DOHH2 (cell line): ENCODE data around the gene KLK3.

Experiments used
- H3F3A ChIP-seq: fragments of 200-600 bp; sonication (generic), shearing (Covaris generic); 2 replicates; pipeline ENCODE4 v1.6.0; 2016; ENCODE audit warnings: antibody characterized with exemption, mild to moderate bottlenecking; ENCODE audit not compliant: control insufficient read depth, insufficient read depth
- H3K27ac ChIP-seq: fragments of 200-600 bp; sonication (generic); 2 replicates; pipeline ENCODE4 v1.5.1; 2014; ENCODE audit warnings: low read depth, mild to moderate bottlenecking, low read length, moderate library complexity
- H3K27me3 ChIP-seq: fragments of 200-600 bp; sonication (generic); 2 replicates; pipeline ENCODE4 v1.6.1; 2014; ENCODE audit warnings: mild to moderate bottlenecking, low read length, mixed read lengths; ENCODE audit not compliant: control insufficient read depth
- H3K36me3 ChIP-seq: fragments of 200-600 bp; sonication (generic); 2 replicates; pipeline ENCODE4 v1.6.1; 2014; ENCODE audit warnings: mild to moderate bottlenecking, low read length, moderate library complexity, mixed read lengths; ENCODE audit not compliant: control insufficient read depth
- H3K4me1 ChIP-seq: fragments of 200-600 bp; sonication (generic); 2 replicates; pipeline ENCODE4 v1.6.1; 2014; ENCODE audit warnings: mild to moderate bottlenecking, low read length, mixed read lengths; ENCODE audit not compliant: control insufficient read depth
- H3K4me2 ChIP-seq: fragments of 200-600 bp; sonication (generic); 2 replicates; pipeline ENCODE4 v1.6.0; 2014; ENCODE audit warnings: mild to moderate bottlenecking, low read length, moderate library complexity
- H3K4me3 ChIP-seq: fragments of 200-600 bp; sonication (generic); 2 replicates; pipeline ENCODE4 v1.5.1; 2014; ENCODE audit warnings: mild to moderate bottlenecking, low read length, mixed read lengths
- H3K79me2 ChIP-seq: fragments of 200-600 bp; sonication (generic); 2 replicates; pipeline ENCODE4 v1.6.1; 2014; ENCODE audit warnings: mild to moderate bottlenecking, low read length, mixed read lengths; ENCODE audit not compliant: control insufficient read depth
- H3K9me2 ChIP-seq: fragments of 200-600 bp; sonication (generic); replicated peaks from 2 replicates; pipeline ENCODE4 v1.6.1; 2014; ENCODE audit warnings: mild to moderate bottlenecking, low read length, mixed read lengths; ENCODE audit not compliant: control insufficient read depth
- H3K9me3 ChIP-seq: fragments of 200-600 bp; sonication (generic); 2 replicates; pipeline ENCODE4 v1.6.1; 2014; ENCODE audit warnings: antibody characterized with exemption, low read length, mixed read lengths; ENCODE audit not compliant: control insufficient read depth, insufficient read depth
- H4K20me1 ChIP-seq: fragments of 200-600 bp; sonication (generic); 2 replicates; pipeline ENCODE4 v1.6.0; 2014; ENCODE audit warnings: low read depth, mild to moderate bottlenecking, antibody characterized with exemption, low read length, moderate library complexity; ENCODE audit not compliant: control insufficient read depth, insufficient read depth
- EZH2phosphoT487 ChIP-seq: fragments of 200-600 bp; sonication (generic); IDR thresholded peaks from 2 replicates; pipeline ENCODE4 v1.6.1; 2017; ENCODE audit warnings: borderline replicate concordance, mild to moderate bottlenecking, antibody characterized with exemption, low read length, moderate library complexity, mixed read lengths
- TF ChIP-seq, protein P1 (sequence below): fragments of 200-600 bp; sonication (generic); IDR thresholded peaks from one replicate; pipeline ENCODE4 v1.5.1; 2014; ENCODE audit warnings: antibody characterized with exemption, mild to moderate bottlenecking, low read depth, low read length; ENCODE audit not compliant: poor library complexity, severe bottlenecking

Gene KLK3

DNA sequence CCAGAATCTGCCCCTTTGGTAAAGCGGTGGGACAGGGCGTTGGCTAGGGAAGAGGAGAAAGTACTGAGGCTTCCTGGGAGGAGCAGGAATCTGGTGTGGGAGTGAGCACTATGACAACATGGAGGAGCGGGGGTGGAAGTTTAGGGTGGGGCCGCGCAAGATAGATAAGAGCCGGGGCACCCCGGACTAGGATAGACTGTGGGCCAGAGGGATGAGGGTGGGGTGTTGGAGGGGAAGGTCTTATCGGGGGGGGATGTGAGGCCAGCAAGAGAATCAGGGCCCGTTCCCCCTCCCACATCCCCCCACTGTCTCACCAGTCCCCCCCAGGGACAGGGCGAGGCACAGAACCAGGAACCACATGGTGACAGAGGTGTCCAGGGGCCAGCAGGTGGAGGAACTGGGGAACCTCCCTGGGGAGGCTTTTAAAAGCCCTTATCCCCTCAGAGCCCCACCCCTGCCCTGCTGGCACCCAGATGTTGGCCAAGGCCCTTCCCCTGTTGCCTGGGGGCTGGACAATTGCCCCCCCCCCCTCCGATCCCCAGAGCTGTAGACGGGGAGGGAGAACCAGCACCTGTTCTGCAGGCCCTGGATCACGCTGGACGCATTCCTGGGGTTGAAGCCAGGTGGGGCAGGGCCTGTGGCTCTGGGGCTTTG lies 31.2 kb upstream of the KLK3 start, which contains the start of gene KLK1:
TSS of gene KLK1 (minus strand) at position 399 of the 654 bp plus-strand sequence. CDS start at position 360, 39 bp downstream.
- TF ChIP-seq, protein P1, sequence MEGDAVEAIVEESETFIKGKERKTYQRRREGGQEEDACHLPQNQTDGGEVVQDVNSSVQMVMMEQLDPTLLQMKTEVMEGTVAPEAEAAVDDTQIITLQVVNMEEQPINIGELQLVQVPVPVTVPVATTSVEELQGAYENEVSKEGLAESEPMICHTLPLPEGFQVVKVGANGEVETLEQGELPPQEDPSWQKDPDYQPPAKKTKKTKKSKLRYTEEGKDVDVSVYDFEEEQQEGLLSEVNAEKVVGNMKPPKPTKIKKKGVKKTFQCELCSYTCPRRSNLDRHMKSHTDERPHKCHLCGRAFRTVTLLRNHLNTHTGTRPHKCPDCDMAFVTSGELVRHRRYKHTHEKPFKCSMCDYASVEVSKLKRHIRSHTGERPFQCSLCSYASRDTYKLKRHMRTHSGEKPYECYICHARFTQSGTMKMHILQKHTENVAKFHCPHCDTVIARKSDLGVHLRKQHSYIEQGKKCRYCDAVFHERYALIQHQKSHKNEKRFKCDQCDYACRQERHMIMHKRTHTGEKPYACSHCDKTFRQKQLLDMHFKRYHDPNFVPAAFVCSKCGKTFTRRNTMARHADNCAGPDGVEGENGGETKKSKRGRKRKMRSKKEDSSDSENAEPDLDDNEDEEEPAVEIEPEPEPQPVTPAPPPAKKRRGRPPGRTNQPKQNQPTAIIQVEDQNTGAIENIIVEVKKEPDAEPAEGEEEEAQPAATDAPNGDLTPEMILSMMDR, result no peak
- no peak for TF ChIP-seq EZH2phosphoT487
- H3K4me3 ChIP-seq, result no peak within 1 kb of the TSS
- peaks cover 4% of the 10 kb centered on the region; the same call in 1 of the 2 replicates for H3F3A ChIP-seq
- peaks cover 35% of the 10 kb centered on the region for H3K4me1 ChIP-seq
- no peaks in the 10 kb centered on the region for H3K36me3 ChIP-seq
- H3K9me3 ChIP-seq, result no peaks in the 10 kb centered on the region
- H3K4me2 ChIP-seq, result no peak within 1 kb of the TSS
- no peak within 1 kb of the TSS for H3K27ac ChIP-seq
- peaks cover 18% of the 10 kb centered on the region for H3K27me3 ChIP-seq
- H3K79me2 ChIP-seq, result no peaks in the 10 kb centered on the region
- H3K9me2 ChIP-seq, result no peaks in the 10 kb centered on the region
- no peaks in the 10 kb centered on the region for H4K20me1 ChIP-seq

DNA sequence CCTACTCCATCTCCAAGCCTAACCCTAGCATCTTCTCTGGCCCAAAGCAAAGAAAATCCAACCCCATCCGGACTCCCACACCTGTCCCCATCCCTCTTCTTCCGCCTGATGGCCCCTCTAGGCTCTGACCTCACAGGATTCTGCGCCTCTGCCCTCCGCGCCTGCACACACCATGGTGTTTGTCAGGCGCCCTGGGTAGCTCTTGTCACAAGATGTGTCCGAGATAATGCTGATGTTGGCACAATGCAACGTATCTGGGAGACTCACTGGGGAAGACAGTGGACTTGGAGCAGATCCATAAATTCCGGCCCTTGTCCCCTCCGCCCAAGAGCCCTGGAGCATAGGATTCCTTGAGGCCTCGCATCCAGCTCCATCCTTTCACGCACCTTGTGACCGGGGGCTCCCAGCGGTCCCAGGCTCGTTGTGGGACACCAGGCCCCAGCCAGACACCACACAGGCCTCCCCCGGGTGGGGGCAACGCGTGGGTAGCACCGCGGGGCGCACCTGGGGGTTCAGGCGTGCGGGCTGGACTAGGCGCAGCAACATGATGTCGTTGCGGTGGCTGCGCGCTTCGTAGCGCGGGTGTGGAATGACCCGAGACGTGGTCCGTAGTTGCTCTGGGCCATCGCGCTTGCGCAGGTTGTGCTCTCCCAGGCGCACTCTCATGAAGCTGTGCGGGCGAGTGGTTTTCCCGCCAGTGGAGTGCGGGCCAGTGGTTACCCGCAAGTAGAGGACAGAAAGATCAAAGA lies 28.0 kb upstream of the KLK3 start:
- H3K4me2 ChIP-seq, result no peak overlapping the region
- no peaks in the 10 kb centered on the region for H3K9me3 ChIP-seq
- peaks cover 5% of the 10 kb centered on the region for H3K4me1 ChIP-seq
- H4K20me1 ChIP-seq, result no peaks in the 10 kb centered on the region
- H3K79me2 ChIP-seq, result no peaks in the 10 kb centered on the region
- no peaks in the 10 kb centered on the region for H3K36me3 ChIP-seq
- H3K27ac ChIP-seq, result no peak overlapping the region
- H3K9me2 ChIP-seq, result no peaks in the 10 kb centered on the region
- H3F3A ChIP-seq, result no peaks in the 10 kb centered on the region
- TF ChIP-seq, protein P1, result no peak
- no peak for TF ChIP-seq EZH2phosphoT487
- peaks cover 16% of the 10 kb centered on the region for H3K27me3 ChIP-seq
- H3K4me3 ChIP-seq, result no peak overlapping the region

- no peaks in the 10 kb centered on the region for H3F3A ChIP-seq
- H3K9me3 ChIP-seq, result no peaks in the 10 kb centered on the region
- H3K4me2 ChIP-seq, result no peak overlapping the region
- no peak overlapping the region for H3K27ac ChIP-seq
- H3K27me3 ChIP-seq, result peaks cover 8% of the 10 kb centered on the region; the same call in 1 of the 2 replicates
- TF ChIP-seq EZH2phosphoT487, result no peak
- TF ChIP-seq, protein P1, result no peak
- H3K9me2 ChIP-seq, result no peaks in the 10 kb centered on the region
- no peaks in the 10 kb centered on the region for H4K20me1 ChIP-seq
- no peaks in the 10 kb centered on the region for H3K79me2 ChIP-seq
- H3K36me3 ChIP-seq, result no peaks in the 10 kb centered on the region
- H3K4me1 ChIP-seq, result 0 out of 2 replicates have a peak, but pooled peaks cover 4% of the 10 kb centered on the region
- no peak overlapping the region for H3K4me3 ChIP-seq
Measured at GRCh38 chr19:50827476-50827875, 27.2 kb upstream of the KLK3 start.
